ENCODE data around the gene CARMIL3. TPM values are rescaled to one million over a fixed set of nuclear protein-coding genes. Genes with fewer than 3 reads are reported as not detected.
A peak's percentile ranks its signal among the peaks of the same experiment; 100 is the strongest.

The CARMIL3 gene
- total RNA-seq, 1 experiment from 2014 or later, result 1.00 TPM

DNA sequence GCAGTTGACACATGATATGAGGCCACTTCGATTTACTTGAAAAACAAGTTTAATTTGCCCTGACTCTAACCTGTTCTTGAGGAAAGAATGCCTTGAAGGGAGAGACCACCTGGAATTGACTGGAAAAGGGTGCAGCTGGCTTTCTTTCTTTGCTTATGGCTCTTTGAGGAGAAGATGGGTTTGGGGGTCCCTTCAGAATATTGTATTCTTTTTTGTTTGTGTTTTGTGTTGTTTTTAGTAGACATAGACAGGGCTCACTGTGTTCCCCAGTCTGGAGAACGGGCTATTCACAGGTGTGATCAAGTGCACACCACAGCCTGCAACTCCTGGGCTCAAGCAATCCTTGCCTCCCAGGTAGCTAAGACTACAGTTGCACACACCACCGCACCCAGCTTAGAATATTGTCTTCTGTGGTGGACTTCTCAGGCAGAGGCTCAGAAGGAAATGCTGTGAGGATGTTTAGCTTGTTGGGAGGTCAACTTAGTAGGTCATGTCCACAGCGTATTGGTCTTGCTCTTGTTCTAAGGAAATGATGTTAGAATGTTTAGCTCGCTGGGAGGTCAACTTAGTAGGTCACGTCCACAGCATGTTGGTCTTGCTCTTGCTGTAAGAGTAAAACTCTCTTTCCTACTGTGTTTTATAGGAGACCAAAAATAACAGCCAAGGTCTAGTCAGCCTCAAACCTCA, 64.5 kb downstream of the CARMIL3 start:
- peaks cover 13% of the 10 kb centered on the region for H3K4me1 Mint-ChIP-seq (ENCODE audit: low read depth, unreplicated experiment)
- Histone ChIP-seq H3K4me1 (no peaks in the 10 kb centered on the region), H3K9me3 (no peaks in the 10 kb centered on the region), H3K4me3 (ENCODE audit: low read depth, low read length) (peak overlapping the region; percentile 74), H3K27me3 (replicated peaks; ENCODE audit: control insufficient read depth, insufficient read depth, low read length) (no peaks in the 10 kb centered on the region), H3K36me3 (ENCODE audit: control insufficient read depth, insufficient read depth, low read length) (peaks cover 6% of the 10 kb centered on the region)
- no peaks in the 10 kb centered on the region for H3K27me3 Mint-ChIP-seq (ENCODE audit: insufficient read depth, unreplicated experiment)
- DNase-seq, result no peak
- POLR2A ChIA-PET, result interaction anchor here (3.1 to 3.3 kb wide), 2 partner anchors 20 to 30 kb away, joined by 46 to 57 read pairs; partner anchors contain the start of genes PSME1, PSME2 and RNF31
- no peaks in the 10 kb centered on the region for H3K9me3 Mint-ChIP-seq (ENCODE audit: unreplicated experiment)
- BruUV-seq (replicated peaks), result no TSS peak
- TF ChIP-seq, protein P1, sequence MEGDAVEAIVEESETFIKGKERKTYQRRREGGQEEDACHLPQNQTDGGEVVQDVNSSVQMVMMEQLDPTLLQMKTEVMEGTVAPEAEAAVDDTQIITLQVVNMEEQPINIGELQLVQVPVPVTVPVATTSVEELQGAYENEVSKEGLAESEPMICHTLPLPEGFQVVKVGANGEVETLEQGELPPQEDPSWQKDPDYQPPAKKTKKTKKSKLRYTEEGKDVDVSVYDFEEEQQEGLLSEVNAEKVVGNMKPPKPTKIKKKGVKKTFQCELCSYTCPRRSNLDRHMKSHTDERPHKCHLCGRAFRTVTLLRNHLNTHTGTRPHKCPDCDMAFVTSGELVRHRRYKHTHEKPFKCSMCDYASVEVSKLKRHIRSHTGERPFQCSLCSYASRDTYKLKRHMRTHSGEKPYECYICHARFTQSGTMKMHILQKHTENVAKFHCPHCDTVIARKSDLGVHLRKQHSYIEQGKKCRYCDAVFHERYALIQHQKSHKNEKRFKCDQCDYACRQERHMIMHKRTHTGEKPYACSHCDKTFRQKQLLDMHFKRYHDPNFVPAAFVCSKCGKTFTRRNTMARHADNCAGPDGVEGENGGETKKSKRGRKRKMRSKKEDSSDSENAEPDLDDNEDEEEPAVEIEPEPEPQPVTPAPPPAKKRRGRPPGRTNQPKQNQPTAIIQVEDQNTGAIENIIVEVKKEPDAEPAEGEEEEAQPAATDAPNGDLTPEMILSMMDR (IDR thresholded peaks at IDR 0.05; ENCODE audit: insufficient read depth in 1 of 2, low read depth in 1 of 2, low read length in 1 of 2, severe bottlenecking in 1 of 2, unreplicated experiment in 1 of 2), result no peak
- peak overlapping the region; percentile 100 for H3K4me3 Mint-ChIP-seq (ENCODE audit: unreplicated experiment)
- intact Hi-C loops (cut with micrococcal nuclease; ENCODE audit: unreplicated experiment), result no loop called here
- H3K36me3 Mint-ChIP-seq (ENCODE audit: insufficient read depth, unreplicated experiment), result peaks cover 40% of the 10 kb centered on the region
- CTCF ChIA-PET, result interaction anchor here (3.1 to 3.3 kb wide), 2 partner anchors 23 to 45 kb away, joined by 17 to 26 read pairs; partner anchors contain the start of genes IRF9 and PCK2
- H3K27ac Mint-ChIP-seq (ENCODE audit: unreplicated experiment), result no peak overlapping the region

DNA sequence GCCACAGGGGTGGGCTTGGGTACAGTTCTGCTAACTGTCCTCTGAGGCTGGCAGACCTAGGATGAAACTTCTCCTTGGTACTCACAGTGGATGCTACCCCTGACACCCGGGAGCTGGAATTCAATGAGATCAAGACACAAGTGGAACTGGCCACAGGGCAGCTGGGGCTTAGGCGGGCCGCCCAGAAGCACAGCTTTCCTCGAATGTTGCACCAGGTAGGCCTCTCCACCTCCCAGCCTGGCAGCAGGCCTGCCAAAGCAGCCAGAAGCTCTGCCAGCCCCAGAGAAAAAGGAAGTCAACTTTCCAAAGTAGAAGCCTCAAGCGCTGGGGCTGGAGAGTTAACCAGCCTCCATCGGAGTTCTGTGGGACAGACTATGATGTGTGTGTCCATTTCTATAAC, 65.4 kb downstream of the CARMIL3 start:
- H3K4me3 Mint-ChIP-seq (ENCODE audit: unreplicated experiment), result no peak overlapping the region
- Histone ChIP-seq H3K4me1 (no peaks in the 10 kb centered on the region), H3K4me3 (ENCODE audit: low read depth, low read length) (no peak overlapping the region), H3K27me3 (replicated peaks; ENCODE audit: control insufficient read depth, insufficient read depth, low read length) (no peaks in the 10 kb centered on the region), H3K36me3 (ENCODE audit: control insufficient read depth, insufficient read depth, low read length) (peaks cover 6% of the 10 kb centered on the region), H3K9me3 (no peaks in the 10 kb centered on the region)
- BruUV-seq (replicated peaks), result no TSS peak
- no peaks in the 10 kb centered on the region for H3K9me3 Mint-ChIP-seq (ENCODE audit: unreplicated experiment)
- peaks cover 13% of the 10 kb centered on the region for H3K4me1 Mint-ChIP-seq (ENCODE audit: low read depth, unreplicated experiment)
- intact Hi-C loops (cut with micrococcal nuclease; ENCODE audit: unreplicated experiment), result no loop called here
- H3K27me3 Mint-ChIP-seq (ENCODE audit: insufficient read depth, unreplicated experiment), result no peaks in the 10 kb centered on the region
- peaks cover 40% of the 10 kb centered on the region for H3K36me3 Mint-ChIP-seq (ENCODE audit: insufficient read depth, unreplicated experiment)
- no peak overlapping the region for H3K27ac Mint-ChIP-seq (ENCODE audit: unreplicated experiment)
- CTCF ChIA-PET, result no interaction called here
- no peak for DNase-seq
- POLR2A ChIA-PET, result interaction anchor here (0.9 kb wide), 1 partner anchor 23 kb away, joined by 3 read pairs; the partner anchor contains the start of gene PCK2
- TF ChIP-seq, protein P1 (IDR thresholded peaks at IDR 0.05; ENCODE audit: insufficient read depth in 1 of 2, low read depth in 1 of 2, low read length in 1 of 2, severe bottlenecking in 1 of 2, unreplicated experiment in 1 of 2), result no peak

Other genes with a start within 250 kb of the CARMIL3 start
- 8.0 and 8.6 TPM in 2 replicates for gene DHRS4, start 98.2 kb upstream of the CARMIL3 start, total RNA-seq (2022)
- 7.2 and 7.8 TPM in 2 replicates for gene DHRS4L2, start 63.1 kb upstream of the CARMIL3 start, total RNA-seq (2022)
- gene CPNE6, start 19.6 kb downstream of the CARMIL3 start, total RNA-seq (2022), result not detected in 2 replicates
- 132 and 146 TPM in 2 replicates for gene PCK2, start 42.3 kb downstream of the CARMIL3 start, total RNA-seq (2022)
- 58.1 and 65.9 TPM in 2 replicates for gene DCAF11, start 62.8 kb downstream of the CARMIL3 start, total RNA-seq (2022)
- 2.1 and 2.3 TPM in 2 replicates for gene NRL, start 62.9 kb downstream of the CARMIL3 start, total RNA-seq (2022)
- 0.39 and 0.44 TPM in 2 replicates for gene FITM1, start 78.7 kb downstream of the CARMIL3 start, total RNA-seq (2022)
- gene PSME1, start 84.2 kb downstream of the CARMIL3 start, total RNA-seq (2022), result 130 and 141 TPM in 2 replicates
- 31.1 and 32.4 TPM in 2 replicates for gene EMC9, start 89.6 kb downstream of the CARMIL3 start, total RNA-seq (2022)
- 142 and 145 TPM in 2 replicates for gene PSME2, start 94.6 kb downstream of the CARMIL3 start, total RNA-seq (2022)
- 72.2 and 77.6 TPM in 2 replicates for gene RNF31, start 95.5 kb downstream of the CARMIL3 start, total RNA-seq (2022)
- gene IRF9, start 109.3 kb downstream of the CARMIL3 start, total RNA-seq (2022), result 54.1 and 55.4 TPM in 2 replicates
- 8.4 and 10.6 TPM in 2 replicates for gene REC8, start 120.1 kb downstream of the CARMIL3 start, total RNA-seq (2022)
- gene IPO4, start 136.8 kb downstream of the CARMIL3 start, total RNA-seq (2022), result 85.4 and 95.8 TPM in 2 replicates
- gene TM9SF1, start 143.4 kb downstream of the CARMIL3 start, total RNA-seq (2022), result 41.9 and 47.1 TPM in 2 replicates
- not detected in 2 replicates for gene TSSK4, start 153.7 kb downstream of the CARMIL3 start, total RNA-seq (2022)
- 57.7 and 58.7 TPM in 2 replicates for gene CHMP4A, start 161.5 kb downstream of the CARMIL3 start, total RNA-seq (2022)
- gene MDP1, start 164.1 kb downstream of the CARMIL3 start, total RNA-seq (2022), result 19.6 and 20.5 TPM in 2 replicates
- gene NEDD8, start 180.4 kb downstream of the CARMIL3 start, total RNA-seq (2022), result 210 and 218 TPM in 2 replicates
- 76.9 and 80.1 TPM in 2 replicates for gene GMPR2, start 180.9 kb downstream of the CARMIL3 start, total RNA-seq (2022)
- gene TINF2, start 190.6 kb downstream of the CARMIL3 start, total RNA-seq (2022), result 33.4 and 34.4 TPM in 2 replicates
- gene TGM1, start 211.2 kb downstream of the CARMIL3 start, total RNA-seq (2022), result 5.9 and 6.1 TPM in 2 replicates
- gene RABGGTA, start 219.6 kb downstream of the CARMIL3 start, total RNA-seq (2022), result 27.1 and 30.4 TPM in 2 replicates
- gene DHRS1, start 247.8 kb downstream of the CARMIL3 start, total RNA-seq (2022), result 15.6 and 18.1 TPM in 2 replicates
- 35.1 and 38.3 TPM in 2 replicates for gene NOP9, start 247.8 kb downstream of the CARMIL3 start, total RNA-seq (2022)